ENCODE data around the gene ADAM19. TPM values are rescaled to one million over a fixed set of nuclear protein-coding genes. Genes with fewer than 3 reads are reported as not detected.

ADAM19 gene
- total RNA-seq, 2 donors from 2014 or later: 2.9 to 12.8 TPM

- Histone ChIP-seq H3K9ac (ENCODE audit: low read depth in 2 of 2, low read length in 2 of 2) (no peak overlapping the region), H3K9me3 (no peaks in the 10 kb centered on the region), H3K4me3 (no peak overlapping the region), H3K36me3 (no peaks in the 10 kb centered on the region), H3K27me3 (no peaks in the 10 kb centered on the region), H3K27ac (no peak overlapping the region), H3K4me1 (no peaks in the 10 kb centered on the region)
- intact Hi-C loops (cut with DNase I): no loop called here
- DNase-seq: no peak
- no peak for TF ChIP-seq CTCF (IDR thresholded peaks at IDR 0.05)
Measured at GRCh38 chr5:157446412-157446935, 129.1 kb downstream of the ADAM19 start.

GRCh38 chr5:157445745-157446411 lies 129.7 kb downstream of the ADAM19 start:
- intact Hi-C loops (cut with DNase I): no loop called here
- Histone ChIP-seq H3K9ac (ENCODE audit: low read depth in 2 of 2, low read length in 2 of 2) (no peak overlapping the region), H3K4me3 (no peak overlapping the region), H3K36me3 (no peaks in the 10 kb centered on the region), H3K27me3 (no peaks in the 10 kb centered on the region), H3K9me3 (no peaks in the 10 kb centered on the region), H3K27ac (no peak overlapping the region), H3K4me1 (no peaks in the 10 kb centered on the region)
- DNase-seq: no peak
- TF ChIP-seq CTCF (IDR thresholded peaks at IDR 0.05): no peak

- Histone ChIP-seq H3K27me3 (no peaks in the 10 kb centered on the region), H3K4me1 (no peaks in the 10 kb centered on the region), H3K9me3 (no peaks in the 10 kb centered on the region), H3K4me3 (no peak overlapping the region), H3K27ac (no peak overlapping the region), H3K9ac (ENCODE audit: low read depth in 2 of 2, low read length in 2 of 2) (no peak overlapping the region), H3K36me3 (no peaks in the 10 kb centered on the region)
- no peak for TF ChIP-seq CTCF (IDR thresholded peaks at IDR 0.05)
- DNase-seq: no peak
- intact Hi-C loops (cut with DNase I): no loop called here
Measured at GRCh38 chr5:157444224-157444623, 131.4 kb downstream of the ADAM19 start.

- no peak overlapping the region for H3K4me3 ChIP-seq
- H3K9ac ChIP-seq (ENCODE audit: low read depth in 2 of 2, low read length in 2 of 2): no peak overlapping the region
- intact Hi-C loops (cut with DNase I): no loop called here
- TF ChIP-seq CTCF (IDR thresholded peaks at IDR 0.05): no peak
- H3K27me3 ChIP-seq: no peaks in the 10 kb centered on the region
- DNase-seq: no peak
- no peaks in the 10 kb centered on the region for H3K36me3 ChIP-seq
- no peaks in the 10 kb centered on the region for H3K9me3 ChIP-seq
- no peak overlapping the region for H3K27ac ChIP-seq
- H3K4me1 ChIP-seq: no peaks in the 10 kb centered on the region
Measured at GRCh38 chr5:157443041-157443549, 132.5 kb downstream of the ADAM19 start.

- TF ChIP-seq CTCF (IDR thresholded peaks at IDR 0.05): no peak
- H3K9ac ChIP-seq (ENCODE audit: low read depth in 2 of 2, low read length in 2 of 2): no peak overlapping the region
- DNase-seq: no peak
Measured at GRCh38 chr5:157434096-157434495, 141.5 kb downstream of the ADAM19 start.

More at GRCh38 chr5:157434096-157434495, 141.5 kb downstream of the ADAM19 start:
- Histone ChIP-seq H3K27ac (no peak overlapping the region), H3K4me3 (no peak overlapping the region), H3K4me1 (no peaks in the 10 kb centered on the region), H3K9me3 (no peaks in the 10 kb centered on the region), H3K36me3 (no peaks in the 10 kb centered on the region), H3K27me3 (no peaks in the 10 kb centered on the region)
- intact Hi-C loops (cut with DNase I): loop anchor here (5.0 kb wide), 2 partner anchors 43 to 283 kb away; no protein-coding TSS in a partner anchor

Measured in colonic mucosa (tissue), 4 donors.